ENCODE results near the gene PRKN. TPM values are rescaled to one million over a fixed set of nuclear protein-coding genes. Genes with fewer than 3 reads are reported as not detected.

Gene PRKN
- total and polyA plus RNA-seq, 2 experiments from 2014 or later = 11.7 to 28.1 TPM

- DNase-seq (ENCODE audit: low read depth in 1 of 2, low spot score in 1 of 2) = no peak
- no peaks in the 10 kb centered on the region for H3K36me3 ChIP-seq
- H3K27ac ChIP-seq = no peak overlapping the region
- no peaks in the 10 kb centered on the region for H3K27me3 ChIP-seq
- H3K4me3 ChIP-seq = no peak overlapping the region
- H3K4me1 ChIP-seq (ENCODE audit: low read depth) = peaks cover 27% of the 10 kb centered on the region
- TF ChIP-seq, protein P1, sequence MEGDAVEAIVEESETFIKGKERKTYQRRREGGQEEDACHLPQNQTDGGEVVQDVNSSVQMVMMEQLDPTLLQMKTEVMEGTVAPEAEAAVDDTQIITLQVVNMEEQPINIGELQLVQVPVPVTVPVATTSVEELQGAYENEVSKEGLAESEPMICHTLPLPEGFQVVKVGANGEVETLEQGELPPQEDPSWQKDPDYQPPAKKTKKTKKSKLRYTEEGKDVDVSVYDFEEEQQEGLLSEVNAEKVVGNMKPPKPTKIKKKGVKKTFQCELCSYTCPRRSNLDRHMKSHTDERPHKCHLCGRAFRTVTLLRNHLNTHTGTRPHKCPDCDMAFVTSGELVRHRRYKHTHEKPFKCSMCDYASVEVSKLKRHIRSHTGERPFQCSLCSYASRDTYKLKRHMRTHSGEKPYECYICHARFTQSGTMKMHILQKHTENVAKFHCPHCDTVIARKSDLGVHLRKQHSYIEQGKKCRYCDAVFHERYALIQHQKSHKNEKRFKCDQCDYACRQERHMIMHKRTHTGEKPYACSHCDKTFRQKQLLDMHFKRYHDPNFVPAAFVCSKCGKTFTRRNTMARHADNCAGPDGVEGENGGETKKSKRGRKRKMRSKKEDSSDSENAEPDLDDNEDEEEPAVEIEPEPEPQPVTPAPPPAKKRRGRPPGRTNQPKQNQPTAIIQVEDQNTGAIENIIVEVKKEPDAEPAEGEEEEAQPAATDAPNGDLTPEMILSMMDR (IDR thresholded peaks at IDR 0.05; ENCODE audit: low read depth, low read length) = no peak
- no peaks in the 10 kb centered on the region for H3K9me3 ChIP-seq (ENCODE audit: low read depth)
Observed at GRCh38 chr6:162238675-162239074, 488.9 kb downstream of the PRKN start.

DNA sequence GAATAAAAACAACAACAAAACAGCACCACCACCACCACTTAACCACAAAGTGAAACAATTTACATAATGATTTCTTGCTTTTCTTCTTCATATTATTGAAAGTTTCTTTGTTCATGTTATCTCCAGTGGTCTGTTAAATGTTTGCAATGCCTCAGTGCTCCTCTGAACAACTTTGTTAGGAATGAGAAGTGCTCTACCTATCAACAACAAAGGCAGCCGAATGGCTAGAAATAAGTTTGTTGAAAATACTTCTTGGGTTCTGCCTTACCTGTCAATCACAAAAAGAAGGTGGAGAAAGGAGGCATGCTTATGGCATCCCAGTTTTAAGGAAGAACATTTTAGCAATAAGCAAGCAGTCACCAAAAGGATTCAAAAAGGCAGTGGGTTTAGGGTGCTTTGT is 490.2 kb downstream of the PRKN start:
- peak in 1 of 2 donors; percentile 55 for DNase-seq (ENCODE audit: low read depth in 1 of 2, low spot score in 1 of 2)
- Histone ChIP-seq H3K4me3 (no peak overlapping the region), H3K9me3 (ENCODE audit: low read depth) (no peaks in the 10 kb centered on the region), H3K27me3 (no peaks in the 10 kb centered on the region), H3K4me1 (ENCODE audit: low read depth) (peaks cover 40% of the 10 kb centered on the region), H3K36me3 (no peaks in the 10 kb centered on the region), H3K27ac (peak overlapping the region; percentile 8)
- TF ChIP-seq, protein P1 (IDR thresholded peaks at IDR 0.05; ENCODE audit: low read depth, low read length) = no peak

DNA sequence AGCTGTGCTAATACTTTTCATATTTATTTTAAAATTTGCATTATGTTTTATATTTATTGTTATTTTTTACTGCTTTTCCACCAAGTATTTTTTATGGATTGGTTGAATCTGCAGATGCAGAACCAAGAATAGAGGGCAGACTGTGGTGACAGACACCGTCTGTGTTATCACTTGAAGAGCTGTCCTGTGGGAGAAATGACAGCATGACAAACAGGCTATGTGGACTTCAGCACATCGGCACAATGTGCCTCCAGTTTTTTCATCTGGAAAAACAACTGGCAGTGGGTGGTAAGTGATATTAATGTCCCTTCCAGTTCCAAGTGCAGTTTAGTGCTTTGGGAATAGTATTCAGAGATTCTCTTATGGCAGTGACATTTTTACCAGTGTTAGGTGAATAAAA is 492.9 kb downstream of the PRKN start:
- TF ChIP-seq, protein P1 (IDR thresholded peaks at IDR 0.05; ENCODE audit: low read depth, low read length) = no peak
- no peak overlapping the region for H3K4me3 ChIP-seq

DNA sequence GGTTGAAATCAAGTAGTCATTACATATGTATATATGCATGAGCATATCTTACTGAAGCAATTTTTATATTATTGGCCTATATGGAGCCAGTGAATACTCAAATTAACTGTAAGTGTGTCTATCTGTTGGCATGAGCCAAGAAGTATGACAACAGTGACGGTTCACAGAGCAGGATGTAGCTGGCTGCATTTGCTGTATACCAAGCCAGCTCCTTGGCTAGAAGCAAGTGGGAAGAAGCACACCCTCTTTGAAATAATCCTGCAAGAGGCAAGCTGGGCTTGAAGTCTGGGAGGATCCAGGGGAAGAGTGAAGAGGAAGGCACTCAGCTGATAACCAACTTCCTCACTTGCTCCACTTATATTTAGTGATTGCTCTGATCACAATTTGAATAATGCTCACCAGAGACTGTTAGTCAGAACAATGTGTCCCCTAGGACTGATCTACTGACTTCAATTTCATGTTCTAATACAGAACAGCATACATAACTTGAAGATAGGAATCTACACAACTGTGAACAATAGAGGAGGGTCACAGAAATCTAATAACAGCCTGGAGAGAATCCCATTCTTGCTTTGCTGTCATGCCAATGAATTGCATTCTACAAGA is 497.3 kb downstream of the PRKN start:
- peaks cover 58% of the 10 kb centered on the region for H3K4me1 ChIP-seq (ENCODE audit: low read depth)
- no peak overlapping the region for H3K4me3 ChIP-seq
- H3K27me3 ChIP-seq = no peaks in the 10 kb centered on the region
- DNase-seq (ENCODE audit: low read depth in 1 of 2, low spot score in 1 of 2) = peak in 1 of 2 donors; percentile 19
- peak overlapping the region; percentile 52 for H3K27ac ChIP-seq
- TF ChIP-seq, protein P1 (IDR thresholded peaks at IDR 0.05; ENCODE audit: low read depth, low read length) = no peak
- H3K36me3 ChIP-seq = no peaks in the 10 kb centered on the region
- no peaks in the 10 kb centered on the region for H3K9me3 ChIP-seq (ENCODE audit: low read depth)

More for the DNA sequence above, 492.9 kb downstream of the PRKN start:
- peak in 1 of 2 donors; percentile 52 for DNase-seq (ENCODE audit: low read depth in 1 of 2, low spot score in 1 of 2)
- Histone ChIP-seq H3K9me3 (ENCODE audit: low read depth) (no peaks in the 10 kb centered on the region), H3K27me3 (no peaks in the 10 kb centered on the region), H3K4me1 (ENCODE audit: low read depth) (peaks cover 61% of the 10 kb centered on the region), H3K36me3 (no peaks in the 10 kb centered on the region), H3K27ac (peak overlapping the region; percentile 25)

DNA sequence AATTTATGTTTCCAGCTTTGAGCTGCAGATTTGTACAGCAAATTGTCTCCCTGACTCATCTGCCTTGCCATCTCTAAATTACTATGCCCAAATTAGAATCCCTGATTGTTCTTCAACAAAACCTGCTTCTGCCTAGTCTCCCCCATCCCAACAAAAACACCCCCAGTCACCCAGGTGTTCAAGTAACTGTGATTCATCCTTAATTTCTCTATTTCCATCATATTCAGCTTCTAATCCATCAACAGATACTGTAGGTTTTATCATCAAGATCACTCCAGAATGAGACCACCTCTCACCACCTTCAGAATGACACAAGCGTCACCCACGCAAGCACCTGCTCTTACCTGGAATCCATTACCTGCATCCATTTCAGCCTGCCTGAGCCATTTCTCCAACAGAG is 498.5 kb downstream of the PRKN start:
- H3K36me3 ChIP-seq = no peaks in the 10 kb centered on the region
- H3K27ac ChIP-seq = no peak overlapping the region
- no peaks in the 10 kb centered on the region for H3K9me3 ChIP-seq (ENCODE audit: low read depth)
- TF ChIP-seq, protein P1 (IDR thresholded peaks at IDR 0.05; ENCODE audit: low read depth, low read length) = no peak
- no peaks in the 10 kb centered on the region for H3K27me3 ChIP-seq
- DNase-seq (ENCODE audit: low read depth in 1 of 2, low spot score in 1 of 2) = no peak
- no peak overlapping the region for H3K4me3 ChIP-seq
- peaks cover 49% of the 10 kb centered on the region for H3K4me1 ChIP-seq (ENCODE audit: low read depth)
